HPDE6-E6E7 (cell line): ENCODE results near the gene LCMT1.
"Not testable (repeated sequence)": the region's sequence is repeated elsewhere in the genome, so short reads cannot be mapped to it uniquely, and the experiment has no call there.

Experiments
- DNase-seq: peaks from one replicate; pipeline ENCODE4 v3.0.0; 2011; ENCODE audit warnings: missing footprints; ENCODE audit errors: extremely low spot score

Gene LCMT1

DNA sequence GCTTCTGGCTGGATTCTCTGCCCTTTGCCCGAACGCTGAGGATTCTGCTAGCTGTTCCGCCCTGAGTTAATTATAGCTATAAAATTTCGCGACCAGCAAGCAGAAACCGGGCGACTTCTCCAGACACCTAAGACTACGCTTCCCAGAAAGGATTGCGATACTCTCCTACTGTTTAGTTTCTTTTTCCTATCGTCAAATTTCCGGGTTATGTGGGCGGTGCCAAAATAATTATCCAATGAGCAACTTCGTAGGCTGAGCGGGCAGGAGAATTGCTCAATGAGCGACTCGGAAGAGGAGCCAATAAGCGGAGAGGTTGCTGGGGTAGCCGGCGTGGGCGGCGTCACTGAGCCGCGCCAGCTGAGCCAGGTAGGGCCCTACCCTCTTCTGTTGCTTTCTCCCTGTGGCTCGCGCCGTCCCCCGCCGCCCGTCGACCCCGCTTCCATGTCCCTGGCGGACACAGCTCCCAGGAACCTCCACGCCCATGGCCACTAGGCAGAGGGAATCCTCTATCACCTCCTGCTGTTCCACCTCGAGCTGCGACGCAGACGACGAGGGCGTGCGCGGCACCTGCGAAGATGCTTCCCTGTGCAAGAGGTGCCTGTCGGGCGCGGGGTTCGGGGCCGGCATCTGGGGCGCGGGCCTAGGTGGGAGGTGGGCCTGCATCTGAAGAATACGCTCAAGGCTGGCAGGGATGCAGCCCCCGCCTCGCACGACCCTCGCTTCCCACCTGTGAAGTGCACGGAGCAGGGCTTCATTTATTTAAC is at the start of gene LCMT1:
Gene LCMT1, plus strand, starts transcription at position 340 of the 764 bp plus-strand sequence. Its CDS starts 142 bp downstream, at position 482.
- DNase-seq: peak; percentile 93

DNA sequence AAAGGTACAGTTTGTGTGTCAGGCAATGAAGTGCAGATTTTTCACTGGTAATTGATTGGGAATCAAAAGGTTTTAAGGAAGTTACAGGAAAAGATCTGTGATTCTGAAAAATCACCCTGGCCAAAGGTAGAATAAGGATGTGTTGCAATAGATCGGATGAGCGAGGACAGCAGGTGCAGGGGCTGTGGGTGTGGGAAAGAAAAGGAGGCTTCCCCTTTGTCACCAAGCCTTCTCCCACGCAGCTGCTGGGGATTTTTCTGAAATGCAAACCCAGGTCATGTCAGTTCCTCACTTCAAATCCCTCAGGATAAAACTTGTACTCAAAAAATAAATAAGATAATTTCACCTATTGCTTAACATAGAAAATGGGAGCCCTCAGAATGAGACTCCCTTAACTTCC is 48.4 kb upstream of the LCMT1 start:
- no peak for DNase-seq

DNA sequence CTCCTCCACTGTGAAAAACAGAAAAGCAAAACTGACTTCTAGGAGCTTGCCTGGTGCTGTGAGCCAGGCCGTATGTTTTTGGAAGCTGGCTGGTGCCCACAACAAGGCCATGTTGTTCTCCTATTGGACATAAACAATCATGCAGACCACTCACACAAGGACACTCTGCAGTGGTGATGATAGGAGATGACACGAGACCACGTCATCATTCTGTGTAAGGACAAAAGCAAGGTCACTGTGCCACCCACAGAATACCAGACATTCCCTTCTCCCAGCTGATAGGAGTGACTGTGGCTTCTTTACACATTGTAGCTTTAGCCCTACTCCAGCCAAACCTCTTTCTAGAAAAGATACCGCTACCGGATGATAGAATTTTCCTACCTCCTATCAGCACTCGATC is 47.7 kb upstream of the LCMT1 start:
- no peak for DNase-seq

DNA sequence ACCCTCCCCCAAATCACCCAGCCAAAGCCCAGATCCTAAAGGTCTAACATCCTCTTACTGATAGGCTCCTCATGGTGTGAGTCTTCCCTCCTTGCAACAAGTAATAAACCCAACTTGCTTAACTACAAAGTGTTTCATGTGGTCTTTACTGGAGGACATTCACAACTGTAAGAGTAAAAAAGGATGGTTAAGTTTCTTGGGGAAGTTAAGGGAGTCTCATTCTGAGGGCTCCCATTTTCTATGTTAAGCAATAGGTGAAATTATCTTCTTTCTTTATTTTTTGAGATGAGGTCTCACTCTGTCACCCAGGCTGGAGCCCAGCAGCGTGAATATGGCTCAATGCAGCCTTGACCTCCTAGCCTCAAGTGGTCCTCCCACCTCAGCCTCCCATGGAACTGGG is 47.3 kb upstream of the LCMT1 start:
- not testable (repeated sequence) for DNase-seq

DNA sequence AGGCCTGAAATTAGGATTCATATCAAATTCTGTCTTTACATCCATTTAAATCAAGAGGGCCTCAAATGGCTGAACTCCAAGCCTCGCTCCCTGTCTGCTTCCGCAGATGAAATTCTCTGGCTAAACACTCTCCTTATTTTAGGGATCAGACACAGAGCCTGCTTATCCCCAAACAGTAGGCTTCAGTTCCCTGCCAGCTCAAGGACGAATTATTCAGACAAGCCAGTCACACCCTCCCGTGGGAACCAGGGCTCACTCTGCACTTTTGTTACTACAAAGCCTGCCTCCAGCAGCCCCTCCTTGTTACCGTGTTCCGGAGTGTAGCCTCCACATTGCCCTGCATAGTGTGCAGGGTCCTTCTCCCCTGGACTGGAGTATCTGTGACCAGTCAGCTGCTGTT is 46.6 kb upstream of the LCMT1 start:
- no peak for DNase-seq

DNA sequence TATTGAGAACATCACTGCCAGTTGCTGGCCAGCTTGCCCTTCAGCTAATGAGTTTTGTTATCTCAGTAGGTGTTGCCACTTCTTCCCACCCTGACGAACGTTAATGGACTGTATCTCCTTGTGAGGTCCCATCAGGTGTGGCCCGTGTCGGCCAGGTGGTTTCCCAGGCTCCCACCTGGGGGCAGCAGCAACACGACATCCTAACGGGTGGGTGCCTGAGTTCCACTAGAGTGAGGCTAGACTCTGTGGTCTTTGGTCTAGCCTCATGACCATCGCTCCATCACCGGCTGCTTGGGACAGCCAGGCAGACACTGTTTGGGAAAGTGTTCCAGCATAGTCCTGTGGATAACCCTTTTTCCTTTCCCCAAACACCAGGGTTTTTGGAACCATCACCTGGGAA is 45.6 kb upstream of the LCMT1 start:
- no peak for DNase-seq

DNA sequence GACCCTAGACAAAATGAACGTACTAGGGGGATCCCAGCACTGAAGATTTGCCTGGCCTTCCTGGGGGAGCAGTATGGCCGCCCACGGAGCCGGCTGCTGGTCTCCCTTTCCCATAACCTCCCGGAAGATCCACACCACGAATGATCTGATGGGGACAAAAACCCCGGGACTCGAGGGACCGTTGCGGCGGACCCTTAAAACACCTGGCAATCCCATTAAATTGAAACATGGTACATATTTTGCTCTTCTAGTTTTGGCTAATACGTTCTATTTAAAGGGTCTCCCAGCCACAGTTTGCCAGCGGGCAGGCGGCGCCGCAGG is 45.2 kb upstream of the LCMT1 start:
- DNase-seq: no peak

DNA sequence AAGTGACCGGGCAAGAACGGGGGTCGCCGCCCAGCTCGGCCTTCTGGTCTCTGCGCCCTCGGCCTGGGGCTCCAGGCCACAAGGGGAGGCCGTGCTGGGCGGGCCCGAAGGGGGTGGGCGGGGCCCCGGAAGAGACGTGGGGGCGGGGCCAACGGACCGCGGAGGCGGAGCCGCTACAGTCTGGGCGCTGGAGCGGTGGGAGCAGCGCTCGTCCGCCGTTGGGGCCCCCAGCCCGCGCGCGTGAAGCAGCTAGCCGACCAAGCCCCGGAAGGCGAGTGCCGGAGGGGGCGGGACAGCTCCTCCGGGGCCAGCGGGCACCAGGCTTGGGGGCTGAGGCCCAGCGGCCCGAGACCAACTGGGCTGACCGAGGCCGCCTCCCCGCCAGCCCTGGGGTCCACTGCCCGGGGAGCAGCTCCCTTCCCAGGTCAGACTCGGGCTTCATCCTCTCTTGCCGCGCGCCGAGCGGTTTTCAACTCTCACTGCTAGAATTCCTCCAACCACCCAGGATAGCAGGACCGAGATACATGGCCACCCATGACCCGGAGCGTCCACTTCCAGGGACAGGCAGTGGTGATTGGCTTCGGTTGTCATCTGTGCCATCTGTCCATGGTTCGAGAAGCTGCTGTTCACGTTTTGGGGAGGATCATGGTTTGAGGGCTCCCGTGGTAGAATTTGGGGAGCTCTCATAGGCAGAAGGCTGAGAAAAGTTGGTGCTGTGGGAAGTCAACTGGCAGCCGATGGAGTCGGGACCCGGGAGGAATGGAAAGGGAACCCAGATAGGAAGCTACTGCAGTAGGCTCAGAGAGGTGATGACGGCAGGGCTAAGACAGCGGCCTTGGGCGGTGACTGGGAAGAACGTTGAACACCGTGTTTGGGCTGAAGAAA is 44.6 kb upstream of the LCMT1 start:
- peak; percentile 80 for DNase-seq

DNA sequence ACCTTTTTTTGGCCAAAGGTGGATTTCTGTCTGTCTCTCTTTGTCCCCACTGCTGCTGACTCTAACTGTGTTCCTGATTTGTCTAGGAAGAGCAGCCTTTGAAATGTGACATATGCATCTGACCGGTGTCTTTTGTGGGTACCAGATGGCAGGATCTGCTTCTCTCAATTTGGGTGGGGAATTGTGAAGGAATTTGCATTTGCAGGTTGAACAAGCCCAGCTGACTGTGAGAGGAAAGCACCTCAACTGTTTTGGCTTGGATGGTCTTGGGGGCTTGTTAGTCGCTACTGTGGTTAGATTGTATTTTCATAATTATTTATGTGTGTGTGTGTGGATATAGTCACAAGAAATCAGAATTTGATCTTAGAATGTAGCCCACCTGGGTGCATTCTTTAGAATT is 37.7 kb upstream of the LCMT1 start:
- DNase-seq: no peak

DNA sequence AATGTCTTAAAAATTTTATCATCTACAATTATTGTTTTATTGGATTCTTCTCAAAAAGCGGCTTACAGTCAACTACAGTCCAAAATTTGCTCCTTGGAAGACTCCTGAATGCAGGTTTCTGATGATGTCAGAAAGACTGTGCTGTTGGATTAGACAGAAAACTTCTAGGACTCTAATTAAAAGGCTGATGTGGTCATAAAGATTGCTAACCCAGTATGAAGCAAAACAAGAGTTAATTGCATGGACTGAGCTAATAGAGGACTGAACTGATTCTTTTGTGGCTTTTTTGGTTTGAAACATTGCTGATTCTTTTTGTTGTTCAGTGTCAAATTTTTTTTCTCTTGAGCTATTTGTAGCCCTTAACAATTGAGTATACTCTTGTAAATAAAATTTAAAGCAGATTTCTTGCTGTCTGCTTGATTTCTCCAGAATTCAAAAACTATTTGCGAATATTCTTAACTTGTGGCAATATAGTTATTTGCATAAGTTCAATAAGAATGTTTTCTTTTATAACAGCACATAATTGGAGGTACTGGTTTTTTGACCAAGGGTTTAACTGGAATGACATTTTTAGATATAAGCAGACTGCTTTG is 33.1 kb upstream of the LCMT1 start:
- no peak for DNase-seq

DNA sequence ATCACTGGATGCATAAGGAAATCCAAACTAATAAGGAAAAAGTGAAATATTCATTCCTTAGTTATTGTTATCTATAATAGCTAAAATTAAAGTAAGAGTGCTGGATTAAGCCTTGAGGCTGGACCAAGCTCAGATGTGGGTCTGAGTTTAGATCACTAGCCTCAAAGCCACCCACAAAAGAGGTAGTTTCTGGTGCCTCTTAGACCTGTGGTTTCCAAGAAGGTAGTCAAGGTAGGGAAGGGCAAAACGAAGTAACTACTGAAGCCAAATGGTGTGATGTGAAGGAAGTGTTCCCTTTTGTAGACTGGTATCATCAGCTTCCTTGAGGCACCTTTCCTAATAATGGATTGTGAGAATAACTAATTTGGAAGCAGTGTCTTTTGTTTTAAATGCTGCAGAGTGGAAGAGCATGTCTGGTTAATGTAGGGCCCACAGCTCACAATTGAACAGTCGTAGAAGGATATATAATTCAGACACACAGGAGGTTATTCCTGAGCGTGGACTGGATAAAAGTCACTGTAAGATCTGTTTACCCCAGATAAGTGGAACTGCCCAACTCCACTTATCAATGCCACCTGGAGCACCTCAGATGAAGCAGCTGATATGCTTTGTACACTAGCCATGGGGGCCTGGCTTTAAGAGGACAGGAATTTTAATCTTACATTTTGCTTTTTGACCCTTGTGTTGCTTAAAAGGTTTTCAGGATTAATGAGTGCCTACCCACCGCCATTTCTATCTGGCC is 31.7 kb upstream of the LCMT1 start:
- no peak for DNase-seq

DNA sequence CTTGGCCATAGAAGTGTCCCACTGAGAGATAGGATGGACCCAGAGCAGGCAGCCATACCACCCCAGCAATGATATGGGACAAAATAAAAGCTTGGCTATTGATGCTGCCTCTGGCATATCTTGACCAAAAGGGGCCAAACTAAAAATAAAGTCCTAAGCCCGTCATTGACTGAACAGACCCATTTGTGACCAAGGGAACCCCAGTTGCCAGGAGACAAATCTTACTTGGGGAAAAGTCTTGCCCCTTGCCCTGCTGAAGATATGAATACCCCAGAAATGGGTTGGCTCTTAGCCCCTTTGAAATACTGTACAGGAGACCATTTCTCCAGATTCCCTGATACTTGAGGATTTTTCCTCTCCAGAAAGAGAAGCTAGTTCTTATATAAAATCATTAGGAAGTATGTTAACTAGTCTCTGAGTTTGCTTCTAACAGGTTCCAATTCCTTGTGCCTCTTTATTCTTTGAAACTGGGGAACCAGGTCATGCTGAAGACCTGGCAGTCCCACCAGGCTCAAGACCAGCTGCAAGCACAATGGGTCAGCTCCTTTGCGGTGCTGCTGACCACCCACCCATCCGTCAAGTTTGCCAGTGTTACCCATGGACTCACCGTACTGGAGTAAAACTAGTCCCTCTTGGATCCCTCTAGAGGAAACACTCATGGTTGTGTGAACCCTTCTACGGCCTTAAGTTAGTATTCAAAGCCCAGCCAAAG is 31.0 kb upstream of the LCMT1 start:
- DNase-seq: no peak

DNA sequence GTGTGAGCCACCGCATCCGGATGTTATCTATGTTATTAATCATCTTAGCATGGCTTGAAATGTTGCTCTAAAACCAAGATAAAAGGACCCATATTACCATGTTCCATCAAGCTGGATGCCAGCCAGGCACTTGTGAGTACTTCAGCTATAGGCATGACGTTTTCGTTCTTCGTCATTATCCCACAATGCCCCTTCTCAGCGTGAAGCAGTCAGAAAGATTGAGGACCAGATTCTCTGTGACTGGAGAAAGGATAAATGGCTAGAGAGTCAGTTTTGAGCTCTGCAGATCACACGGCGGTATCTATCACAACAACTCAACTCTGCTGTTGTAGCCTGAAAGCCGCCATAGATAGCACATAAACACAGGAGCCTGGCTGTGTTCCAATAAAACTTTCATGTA is 29.8 kb upstream of the LCMT1 start:
- DNase-seq: no peak

DNA sequence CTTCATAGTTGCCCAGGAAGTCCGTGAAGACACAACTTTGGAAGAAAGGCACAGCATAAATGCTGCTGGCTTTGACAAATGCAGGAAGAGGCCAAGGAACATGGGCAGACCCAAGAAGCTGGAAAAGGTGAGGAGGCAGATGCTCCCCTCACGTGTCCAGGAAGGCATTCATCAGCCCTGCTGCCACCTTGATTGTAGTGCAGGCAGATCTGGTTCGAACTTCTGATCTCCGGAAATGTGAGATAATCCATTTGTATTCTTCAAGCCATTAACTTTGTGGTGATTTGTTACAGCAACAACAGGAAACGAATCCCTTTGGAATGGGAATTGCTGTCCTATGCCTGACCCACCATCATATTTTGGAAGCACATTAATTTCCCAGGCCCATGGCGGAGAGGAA is 28.5 kb upstream of the LCMT1 start:
- no peak for DNase-seq

DNA sequence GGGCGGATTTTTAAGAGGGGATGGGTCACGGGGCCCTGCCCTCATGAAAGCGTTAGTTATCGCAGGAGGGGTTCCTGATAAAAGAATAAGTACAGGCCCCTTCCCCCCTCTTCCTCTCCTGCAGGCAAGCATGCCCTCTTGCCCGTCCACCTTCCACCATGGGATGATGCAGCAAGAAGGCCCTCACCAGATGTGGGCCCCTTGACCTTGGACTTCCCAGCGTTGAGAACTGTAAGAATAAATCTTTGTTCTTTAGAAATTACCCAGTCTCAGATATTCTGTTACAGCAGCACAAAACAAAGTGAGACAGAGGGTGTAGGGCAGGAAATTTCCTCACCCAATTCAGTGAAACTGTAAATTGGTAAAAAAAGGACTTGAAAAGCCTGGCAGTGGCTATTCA is 27.8 kb upstream of the LCMT1 start:
- DNase-seq: no peak

DNA sequence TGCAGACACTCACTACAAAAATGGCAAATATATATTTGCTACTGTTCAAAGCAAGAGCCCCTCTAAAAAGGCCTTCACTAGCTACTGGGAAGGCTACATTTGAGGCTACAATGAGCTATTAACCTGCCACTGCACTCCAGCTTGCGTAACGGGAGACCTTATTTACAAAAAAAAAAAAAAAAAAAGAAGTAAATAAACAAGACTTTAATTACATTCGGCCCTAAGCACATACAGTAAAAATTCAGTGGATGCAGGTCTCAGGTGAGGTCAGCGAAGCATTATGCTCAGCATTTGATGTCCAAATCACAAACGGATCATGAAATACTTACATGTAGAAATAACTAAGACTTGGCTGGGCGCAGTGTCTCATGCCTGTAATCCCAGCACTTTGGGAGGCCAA is 26.7 kb upstream of the LCMT1 start:
- DNase-seq: no peak

DNA sequence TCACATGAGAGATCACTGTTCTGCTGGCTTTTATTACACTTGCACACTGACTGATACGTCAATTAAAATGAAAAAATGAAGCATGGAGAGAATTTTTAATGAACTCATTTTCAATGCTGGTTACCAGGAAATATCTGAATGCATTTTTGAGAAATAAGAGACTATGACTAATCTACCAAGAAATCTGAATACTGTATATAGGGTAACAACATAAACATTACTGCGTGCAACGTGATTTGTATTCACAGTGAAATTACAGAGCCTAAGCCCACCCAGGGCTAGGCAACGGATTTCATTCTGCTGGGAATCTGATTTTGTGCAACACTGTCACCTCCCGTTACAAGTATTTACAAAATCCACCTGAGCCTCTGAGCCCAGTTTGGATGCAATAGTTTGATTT is 23.8 kb upstream of the LCMT1 start:
- no peak for DNase-seq

DNA sequence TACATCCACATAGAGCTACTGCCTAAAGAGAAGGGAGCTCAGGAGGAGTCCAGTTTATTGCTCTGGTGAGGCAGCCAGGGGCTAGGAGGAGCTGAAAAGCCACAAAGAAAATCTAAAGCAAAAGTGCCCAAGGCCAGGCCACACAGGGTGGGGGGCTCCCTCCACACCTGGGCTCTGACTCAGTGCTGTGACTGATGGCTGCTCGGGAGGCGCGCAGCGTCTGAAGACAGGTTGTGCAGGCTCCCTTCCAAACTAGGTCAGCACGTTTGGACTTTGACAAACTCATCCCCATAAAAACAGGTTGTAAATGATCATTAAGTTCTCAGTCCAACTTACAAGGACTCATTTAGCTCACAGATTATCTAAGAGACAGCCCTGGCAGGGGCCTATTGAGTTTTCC is 22.2 kb upstream of the LCMT1 start:
- no peak for DNase-seq

DNA sequence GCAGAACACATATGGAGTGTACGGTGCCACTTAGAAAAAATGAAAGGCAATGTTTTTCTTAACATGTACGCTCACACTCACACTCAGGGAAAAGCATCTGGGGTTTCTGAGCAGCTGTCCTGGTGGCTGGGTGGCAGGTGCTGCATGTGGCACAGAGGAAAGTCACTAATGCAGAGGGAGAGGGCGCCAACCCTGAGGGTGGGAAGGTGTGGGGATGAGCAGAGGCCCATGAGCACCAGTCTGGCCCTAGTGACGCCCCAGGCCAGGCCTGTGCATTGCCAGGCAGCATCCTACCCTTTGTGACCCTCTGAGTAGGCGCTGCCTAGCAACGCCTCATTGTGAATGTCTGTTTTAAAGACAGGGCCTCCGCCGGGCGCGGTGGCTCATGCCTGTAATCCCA is 19.1 kb upstream of the LCMT1 start:
- no peak for DNase-seq

DNA sequence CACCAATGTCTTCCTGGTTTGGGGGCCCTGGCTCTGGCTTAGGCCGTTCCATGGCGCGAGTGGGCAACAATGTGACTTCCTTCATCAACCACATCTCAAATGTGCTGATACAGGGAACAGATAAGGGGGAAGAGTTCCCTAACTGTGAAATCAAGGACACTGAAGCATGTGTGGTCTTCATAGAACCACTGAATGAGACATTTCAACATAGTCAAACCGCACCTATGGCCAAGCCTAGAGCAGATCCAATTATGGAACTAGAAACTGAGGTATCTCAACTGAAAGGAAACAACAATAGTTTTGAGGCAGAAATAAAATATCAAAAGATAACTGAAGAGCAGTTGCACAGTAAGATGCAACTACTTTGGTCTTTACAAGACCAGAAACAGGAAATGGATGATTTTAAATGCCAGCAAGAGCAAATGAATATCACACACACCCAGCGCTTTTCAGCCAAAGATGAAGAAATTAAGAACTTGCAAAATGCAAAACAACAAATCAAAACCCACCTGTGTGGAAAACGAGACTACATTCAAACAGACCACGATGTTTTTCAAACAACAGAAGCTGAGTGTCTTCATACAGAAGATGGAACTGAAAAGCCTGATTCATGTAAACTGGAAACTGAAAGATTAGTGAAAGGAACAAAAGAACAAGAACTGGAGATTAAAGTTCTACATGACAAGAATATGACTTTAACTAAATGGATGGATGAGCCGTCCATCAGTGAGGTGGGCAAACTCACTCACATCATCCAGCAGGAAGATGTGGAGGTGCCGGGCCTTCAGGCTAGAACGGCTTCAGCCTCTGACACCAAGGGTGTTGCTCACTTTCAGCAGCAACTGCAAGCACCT is 18.1 kb upstream of the LCMT1 start:
- DNase-seq: no peak

DNA sequence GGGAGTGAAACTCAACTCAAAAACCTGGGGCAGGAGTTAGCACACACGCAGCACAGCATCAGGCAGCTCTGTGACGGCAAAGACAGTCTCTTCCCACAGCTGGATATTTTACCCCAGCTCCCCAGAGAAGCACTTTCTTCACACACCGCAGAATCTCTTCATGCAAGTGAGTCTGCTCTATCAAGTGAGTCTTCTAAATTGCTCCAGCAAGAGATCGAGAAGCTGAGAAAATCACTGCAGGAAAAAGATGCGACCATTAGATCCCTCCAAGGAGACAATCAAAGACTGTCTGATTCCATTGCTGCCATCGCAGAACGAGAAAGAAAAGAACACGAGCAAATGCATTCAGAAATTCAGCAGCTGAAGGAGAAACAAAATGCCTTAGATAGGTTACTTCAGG is 16.9 kb upstream of the LCMT1 start:
- no peak for DNase-seq
